Suppressor macrophage treated with lipopolysaccharide for 1 hour (primary cell): Measurements from ENCODE around the gene FEM1B.

ENCODE experiments used
- DNase-seq, 3 donors: peaks; one replicate each; pipeline ENCODE4 v3.0.0-alpha.2; 2020 to 2022

FEM1B gene

GRCh38 chr15:68309024-68309423, 31.5 kb downstream of the FEM1B start:
- DNase-seq: no peak

- peak in 1 of 3 donors; percentile 34 for DNase-seq
These were observed 32.7 kb downstream of the FEM1B start for GRCh38 chr15:68310178-68310803.

GRCh38 chr15:68310804-68311463, 33.4 kb downstream of the FEM1B start:
- DNase-seq: no peak

GRCh38 chr15:68311464-68311835, 33.9 kb downstream of the FEM1B start:
- no peak for DNase-seq

- no peak for DNase-seq
These were observed 34.5 kb downstream of the FEM1B start for GRCh38 chr15:68311859-68312557.

- DNase-seq: peak; percentile 93 to 95 (median 94)
These were observed 35.2 kb downstream of the FEM1B start for GRCh38 chr15:68312701-68313204.

- no peak for DNase-seq
These were observed 36.2 kb downstream of the FEM1B start for GRCh38 chr15:68313501-68314410.

GRCh38 chr15:68314563-68314962, 37.0 kb downstream of the FEM1B start:
- no peak for DNase-seq

- DNase-seq: no peak
These were observed 37.5 kb downstream of the FEM1B start for GRCh38 chr15:68315035-68315434.

GRCh38 chr15:68315495-68316031, 38.0 kb downstream of the FEM1B start:
- DNase-seq: no peak

GRCh38 chr15:68316061-68316804, 38.7 kb downstream of the FEM1B start:
- DNase-seq: no peak

- no peak for DNase-seq
These were observed 39.9 kb downstream of the FEM1B start for GRCh38 chr15:68317281-68318007.

GRCh38 chr15:68318008-68318835, 40.7 kb downstream of the FEM1B start:
- no peak for DNase-seq

- no peak for DNase-seq
These were observed 41.7 kb downstream of the FEM1B start for GRCh38 chr15:68318931-68319909.

GRCh38 chr15:68319997-68320396, 42.5 kb downstream of the FEM1B start:
- no peak for DNase-seq

GRCh38 chr15:68321229-68321628, 43.7 kb downstream of the FEM1B start:
- DNase-seq: no peak

GRCh38 chr15:68322796-68323195, 45.3 kb downstream of the FEM1B start:
- DNase-seq: no peak

GRCh38 chr15:68325726-68326125, 48.2 kb downstream of the FEM1B start:
- DNase-seq: no peak
